Measurements from ENCODE around the gene ADGRL2.

DNA sequence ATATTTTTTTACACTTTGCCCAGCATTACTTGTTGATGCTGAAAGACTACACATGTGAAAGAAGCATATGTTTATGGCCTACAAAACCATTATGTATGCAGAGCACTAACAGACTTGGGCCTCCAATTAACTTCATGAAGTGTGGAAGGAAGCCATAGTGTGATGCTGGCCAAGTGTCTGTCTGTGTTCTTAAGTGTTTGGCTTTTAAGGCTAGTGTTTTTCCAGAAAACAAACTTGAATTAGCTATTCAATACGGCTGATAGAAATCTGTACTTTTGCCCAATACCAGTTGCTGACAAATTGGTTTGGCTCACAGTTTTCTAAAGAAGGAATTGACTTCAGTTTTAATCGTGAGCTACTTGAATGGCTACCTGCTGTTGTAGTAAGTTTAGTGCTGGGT lies 136.1 kb downstream of the ADGRL2 start:
- TF ChIP-seq, protein P1, sequence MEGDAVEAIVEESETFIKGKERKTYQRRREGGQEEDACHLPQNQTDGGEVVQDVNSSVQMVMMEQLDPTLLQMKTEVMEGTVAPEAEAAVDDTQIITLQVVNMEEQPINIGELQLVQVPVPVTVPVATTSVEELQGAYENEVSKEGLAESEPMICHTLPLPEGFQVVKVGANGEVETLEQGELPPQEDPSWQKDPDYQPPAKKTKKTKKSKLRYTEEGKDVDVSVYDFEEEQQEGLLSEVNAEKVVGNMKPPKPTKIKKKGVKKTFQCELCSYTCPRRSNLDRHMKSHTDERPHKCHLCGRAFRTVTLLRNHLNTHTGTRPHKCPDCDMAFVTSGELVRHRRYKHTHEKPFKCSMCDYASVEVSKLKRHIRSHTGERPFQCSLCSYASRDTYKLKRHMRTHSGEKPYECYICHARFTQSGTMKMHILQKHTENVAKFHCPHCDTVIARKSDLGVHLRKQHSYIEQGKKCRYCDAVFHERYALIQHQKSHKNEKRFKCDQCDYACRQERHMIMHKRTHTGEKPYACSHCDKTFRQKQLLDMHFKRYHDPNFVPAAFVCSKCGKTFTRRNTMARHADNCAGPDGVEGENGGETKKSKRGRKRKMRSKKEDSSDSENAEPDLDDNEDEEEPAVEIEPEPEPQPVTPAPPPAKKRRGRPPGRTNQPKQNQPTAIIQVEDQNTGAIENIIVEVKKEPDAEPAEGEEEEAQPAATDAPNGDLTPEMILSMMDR (IDR thresholded peaks at IDR 0.05; ENCODE audit: poor library complexity), result no peak
- no peak for TF ChIP-seq EZH2 (IDR thresholded peaks at IDR 0.05; ENCODE audit: borderline replicate concordance)
